ENCODE results near the gene AGPAT1. TPM values are rescaled to one million over a fixed set of nuclear protein-coding genes. Genes with fewer than 3 reads are reported as not detected.

The AGPAT1 gene
- total and polyA plus RNA-seq, 2 of the 8 experiments (the other 6 are each of a cell fraction or from before 2014, with no cell fraction given), result 96.0 to 222 TPM

DNA sequence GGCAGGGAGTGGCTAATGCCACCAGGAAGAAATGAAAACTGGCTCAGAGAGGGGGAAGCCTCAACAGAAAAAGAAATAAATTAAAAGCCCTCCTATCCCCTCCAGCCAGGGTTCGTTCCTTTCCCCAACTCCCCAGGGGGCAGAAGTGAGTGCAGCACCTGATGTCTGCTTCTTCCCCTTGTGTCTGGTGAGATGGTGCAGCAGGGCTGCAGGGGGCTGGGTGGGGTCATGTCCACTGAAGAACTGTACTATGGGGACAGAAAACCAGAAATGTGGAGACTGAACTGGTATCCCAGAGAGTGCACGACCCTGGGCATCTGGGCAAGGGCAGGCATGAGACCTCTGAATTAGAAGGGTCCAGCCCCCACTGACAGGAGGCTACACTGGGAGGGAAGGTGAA, 7.5 kb downstream of the AGPAT1 start:
- H2BK120ac ChIP-seq (replicated peaks; ENCODE audit: low read depth, low read length), result no peak overlapping the region
- no peak overlapping the region for H4K5ac ChIP-seq (ENCODE audit: insufficient read length, low read depth, low read length)
- ChIA-PET CTCF (ENCODE audit: partially characterized antibody) (interaction anchor here (1.1 to 6.7 kb wide), 6 partner anchors 10 to 54 kb away, joined by 3 to 72 read pairs (median 8); no protein-coding TSS in a partner anchor), POLR2A (ENCODE audit: partially characterized antibody) (interaction anchor here (0.9 to 6.8 kb wide), 10 partner anchors 8 to 198 kb away, joined by 3 to 49 read pairs (median 4); partner anchors contain the start of genes AGPAT1, FKBPL, PRRT1 and TNXB)
- H3K18ac ChIP-seq (ENCODE audit: extremely low read depth, low read length), result no peak overlapping the region
- H3K9ac ChIP-seq (replicated peaks in 1 of 4; ENCODE audit: extremely low read depth in 1 of 4, low read depth in 3 of 4, low read length in 3 of 4), result no peak overlapping the region
- DNase-seq (ENCODE audit: low read depth in 1 of 2, low spot score in 2 of 2) (no peak), FAIRE-seq (no peak)
- no peak overlapping the region for H3K56ac ChIP-seq (replicated peaks; ENCODE audit: insufficient read length, low read depth, low read length)
- H2AK5ac ChIP-seq (ENCODE audit: low read depth, low read length), result no peak overlapping the region
- H3K4me2 ChIP-seq (ENCODE audit: insufficient read depth in 1 of 2, low read depth in 2 of 2, low read length in 2 of 2), result no peak overlapping the region
- no peak overlapping the region for H2AFZ ChIP-seq (ENCODE audit: low read length)
- no peaks in the 10 kb centered on the region for H3K23me2 ChIP-seq (ENCODE audit: low read depth, low read length)
- peaks cover 2 to 7% of the 10 kb centered on the region in 2 experiments for H4K20me1 ChIP-seq (replicated peaks in 1 of 2; ENCODE audit: control insufficient read depth in 1 of 2, insufficient read depth in 2 of 2, low read length in 2 of 2)
- no peaks in the 10 kb centered on the region for H3K9me3 ChIP-seq (ENCODE audit: insufficient read depth in 2 of 2, low read depth in 1 of 2, low read length in 1 of 2)
- H4K8ac ChIP-seq (ENCODE audit: extremely low read depth, insufficient read depth, low read length), result no peak overlapping the region
- no peaks in the 10 kb centered on the region; the same call in 1 of the 2 replicates for H3K79me1 ChIP-seq (ENCODE audit: low read depth, low read length)
- H2BK15ac ChIP-seq (ENCODE audit: low read length), result no peak overlapping the region
- no peak overlapping the region for H3K27ac ChIP-seq (ENCODE audit: low read depth, low read length)
- H2BK20ac ChIP-seq (ENCODE audit: low read length), result no peak overlapping the region
- TF ChIP-seq EGR1 (IDR thresholded peaks at IDR 0.05; ENCODE audit: borderline replicate concordance, low read depth, low read length), result no peak
- TF ChIP-seq CEBPB (IDR thresholded peaks at IDR 0.05; ENCODE audit: low read depth, low read length), result no peak
- no peak for TF ChIP-seq ASH2L (IDR thresholded peaks at IDR 0.05; ENCODE audit: low read length)
- H3K4me3 ChIP-seq (ENCODE audit: extremely low read depth in 1 of 4, insufficient read depth in 2 of 4, low read depth in 3 of 4, low read length in 4 of 4), result no peak overlapping the region
- H3K23ac ChIP-seq (ENCODE audit: insufficient read length), result no peak overlapping the region
- H3K14ac ChIP-seq (ENCODE audit: insufficient read length), result no peak overlapping the region
- peaks cover 0 to 13% of the 10 kb centered on the region in 2 experiments; a peak in 3 of 4 replicates for H3K79me2 ChIP-seq (ENCODE audit: control insufficient read depth in 1 of 2, insufficient read depth in 2 of 2, low read length in 2 of 2)
- H3K36me3 ChIP-seq (ENCODE audit: control insufficient read depth in 2 of 4, insufficient read depth in 4 of 4, low read length in 3 of 4), result peaks cover 4 to 41% (median 32%) of the 10 kb centered on the region in 4 experiments
- H3K4ac ChIP-seq (replicated peaks; ENCODE audit: insufficient read length, low read depth, low read length), result no peak overlapping the region
- no peaks in the 10 kb centered on the region for H3K27me3 ChIP-seq (replicated peaks in 1 of 4; ENCODE audit: control insufficient read depth in 3 of 4, extremely low read depth in 1 of 4, insufficient read depth in 3 of 4, low read length in 3 of 4)
- peaks cover 1 to 9% (median 3%) of the 10 kb centered on the region in 4 experiments; a peak in 5 of 7 replicates for H3K4me1 ChIP-seq (replicated peaks in 1 of 4; ENCODE audit: control insufficient read depth in 3 of 4, insufficient read depth in 4 of 4, low read length in 3 of 4)
- no peak overlapping the region for H2BK5ac ChIP-seq (ENCODE audit: low read depth, low read length)
- WGBS, 2 experiments (ENCODE audit: extremely low coverage in 1 of 2, insufficient coverage in 1 of 2, insufficient read length in 1 of 2, insufficient replicate concordance in 2 of 2, low coverage in 1 of 2, low lambda C conversion rate in 2 of 2, missing lambda C conversion rate in 1 of 2), result 88% methylated on average over 2 of the region's 2 CpGs; no CpG with 5 or more reads in 1 of the 2 experiments
- no peak overlapping the region for H2BK12ac ChIP-seq (ENCODE audit: low read depth, low read length)
- no peak overlapping the region for H4K91ac ChIP-seq (replicated peaks; ENCODE audit: insufficient read length, low read length)
